Measurements from ENCODE around the gene MPP1.

DNA sequence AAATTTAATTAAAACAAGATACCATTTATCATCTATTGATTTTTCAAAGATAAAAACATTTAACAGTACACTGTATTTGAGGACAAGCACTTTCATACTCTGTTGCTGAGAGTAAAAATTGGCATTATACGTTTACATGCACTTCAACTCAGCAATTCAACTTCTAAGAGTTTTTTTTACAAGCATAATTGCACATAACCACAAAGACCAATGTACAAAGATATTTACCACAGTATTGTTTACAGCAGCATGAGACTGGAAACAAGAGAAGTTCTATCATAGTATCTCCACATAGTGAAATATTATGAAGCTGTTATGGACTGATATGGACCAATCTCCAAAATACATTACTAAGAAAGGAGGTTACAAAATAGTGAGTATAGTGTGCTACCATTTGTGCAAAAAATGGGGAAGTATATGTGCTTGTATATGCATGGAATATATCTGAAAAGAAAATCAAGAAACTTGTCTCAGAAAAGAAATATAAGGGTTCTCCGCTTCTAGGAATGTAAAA is 65.3 kb downstream of the MPP1 start:
- no peak for TF ChIP-seq CTCF (IDR thresholded peaks at IDR 0.05)
- TF ChIP-seq EP300 (IDR thresholded peaks at IDR 0.05) = no peak

All from suprapubic skin (tissue), 3 donors.